Neural cell (in vitro differentiated cells): ENCODE results near the gene SCP2. TPM values are rescaled to one million over a fixed set of nuclear protein-coding genes. Genes with fewer than 3 reads are reported as not detected.
"Not testable (repeated sequence)": the region's sequence is repeated elsewhere in the genome, so short reads cannot be mapped to it uniquely, and the experiment has no call there.

Source experiments
- H2AFZ ChIP-seq: fragments of 200-600, 300-800 bp; sonication (generic), shearing (Covaris generic); 2 replicates; pipeline ENCODE4 v1.6.0; 2014; ENCODE audit warnings: low read depth, mild to moderate bottlenecking, antibody characterized with exemption, low read length, moderate library complexity
- H3F3A ChIP-seq: fragments of 200-600 bp; shearing (Covaris generic); 2 replicates; pipeline ENCODE4 v1.6.1; 2016; ENCODE audit warnings: mild to moderate bottlenecking, moderate library complexity, mixed read lengths, antibody characterized with exemption, low read length; ENCODE audit not compliant: insufficient read depth, poor library complexity, severe bottlenecking
- H3K27ac ChIP-seq: fragments of 200-600, 300-800 bp; sonication (generic), shearing (Covaris generic); 2 replicates; pipeline ENCODE4 v1.5.1; 2014; ENCODE audit warnings: mild to moderate bottlenecking, low read length, moderate library complexity
- H3K27me3 ChIP-seq: fragments of 300-800, 200-600 bp; sonication (generic), shearing (Covaris generic); 2 replicates; pipeline ENCODE4 v1.6.0; 2014; ENCODE audit warnings: mild to moderate bottlenecking, low read depth, low read length, moderate library complexity; ENCODE audit not compliant: insufficient read depth
- H3K36me3 ChIP-seq: fragments of 300-800, 200-600 bp; sonication (generic), shearing (Covaris generic); 2 replicates; pipeline ENCODE4 v1.5.1; 2014; ENCODE audit warnings: mild to moderate bottlenecking, antibody characterized with exemption, low read length, moderate library complexity; ENCODE audit not compliant: insufficient read depth
- H3K4me2 ChIP-seq: fragments of 300-800, 200-600 bp; sonication (generic), shearing (Covaris generic); 2 replicates; pipeline ENCODE4 v1.6.0; 2014; ENCODE audit warnings: mild to moderate bottlenecking, low read length
- H3K4me3 ChIP-seq: fragments of 300-800, 200-600 bp; sonication (generic), shearing (Covaris generic); 2 replicates; pipeline ENCODE4 v1.5.1; 2014; ENCODE audit warnings: mild to moderate bottlenecking, low read length, moderate library complexity
- H3K79me2 ChIP-seq: fragments of 200-600 bp; shearing (Covaris generic); replicated peaks from 2 replicates; pipeline ENCODE4 v1.6.0; 2014; ENCODE audit warnings: mild to moderate bottlenecking, low read length, moderate library complexity; ENCODE audit not compliant: insufficient read depth
- H3K9ac ChIP-seq: fragments of 300-800, 200-600 bp; sonication (generic), shearing (Covaris generic); 2 replicates; pipeline ENCODE4 v1.6.1; 2016; ENCODE audit warnings: mild to moderate bottlenecking, low read length, mixed read lengths
- H3K9me2 ChIP-seq: fragments of 200-600 bp; shearing (Covaris generic); 2 replicates; pipeline ENCODE4 v1.6.1; 2016; ENCODE audit warnings: mild to moderate bottlenecking, low read length, mixed read lengths; ENCODE audit not compliant: insufficient read depth
- H3K9me3 ChIP-seq: fragments of 200-600, 300-800 bp; sonication (generic), shearing (Covaris generic); 2 replicates; pipeline ENCODE4 v1.6.1; 2016; ENCODE audit warnings: mild to moderate bottlenecking, mixed run types, low read length, moderate library complexity, mixed read lengths
- H4K20me1 ChIP-seq: fragments of 200-600 bp; shearing (Covaris generic); 2 replicates; pipeline ENCODE4 v1.6.1; 2016; ENCODE audit warnings: mild to moderate bottlenecking, mixed run types; ENCODE audit not compliant: insufficient read depth
- EP300 ChIP-seq: fragments of 450-650 bp; conservative IDR thresholded peaks from 2 replicates; pipeline ENCODE4 v1.6.1; 2014; ENCODE audit warnings: antibody characterized with exemption, mild to moderate bottlenecking, moderate library complexity; ENCODE audit not compliant: poor library complexity, severe bottlenecking
- EZH2 ChIP-seq: fragments of 200-600, 300-800 bp; shearing (Covaris generic), sonication (generic); IDR thresholded peaks from 2 replicates; pipeline ENCODE4 v1.6.1; 2014; ENCODE audit warnings: antibody characterized with exemption, low read length, borderline replicate concordance, mild to moderate bottlenecking; ENCODE audit not compliant: insufficient read depth, poor library complexity, severe bottlenecking
- MXI1 ChIP-seq: fragments of 450-650 bp; conservative IDR thresholded peaks from 2 replicates; pipeline ENCODE4 v1.6.1; 2014; ENCODE audit warnings: antibody characterized with exemption, mild to moderate bottlenecking; ENCODE audit not compliant: poor library complexity, severe bottlenecking
- POLR2AphosphoS5 ChIP-seq: IDR thresholded peaks from 2 replicates; pipeline ENCODE4 v1.6.1; 2012
- RAD21 ChIP-seq: fragments of 450-650 bp; conservative IDR thresholded peaks from 2 replicates; pipeline ENCODE4 v1.6.1; 2014; ENCODE audit warnings: antibody characterized with exemption, mild to moderate bottlenecking, moderate library complexity
- SMC3 ChIP-seq: fragments of 450-650 bp; conservative IDR thresholded peaks from 2 replicates; pipeline ENCODE4 v1.6.1; 2014; ENCODE audit warnings: antibody characterized with exemption, mild to moderate bottlenecking, moderate library complexity; ENCODE audit not compliant: poor library complexity
- TAF1 ChIP-seq: IDR thresholded peaks from 2 replicates; pipeline ENCODE4 v1.6.1; 2012; ENCODE audit warnings: low read depth
- polyA plus RNA-seq: library from polyadenylated mRNA; depleted of rRNA; stranded (reverse); fragments of >200 nt; gene quantifications from 2 replicates; pipeline ENCODE4 v1.2.3, GENCODE V29; 2014
- TF ChIP-seq, protein P1 (sequence below): fragments of 450-650 bp; IDR thresholded peaks from 2 replicates; pipeline ENCODE4 v1.5.1; 2014; ENCODE audit warnings: antibody characterized with exemption, mild to moderate bottlenecking, moderate library complexity; ENCODE audit not compliant: poor library complexity, severe bottlenecking
- TF ChIP-seq, protein P2 (sequence below): IDR thresholded peaks from 2 replicates; pipeline ENCODE4 v1.6.1; 2012; ENCODE audit warnings: borderline replicate concordance

SCP2 gene
- polyA plus RNA-seq, 1 donor from 2014 or later, result 182 TPM

DNA sequence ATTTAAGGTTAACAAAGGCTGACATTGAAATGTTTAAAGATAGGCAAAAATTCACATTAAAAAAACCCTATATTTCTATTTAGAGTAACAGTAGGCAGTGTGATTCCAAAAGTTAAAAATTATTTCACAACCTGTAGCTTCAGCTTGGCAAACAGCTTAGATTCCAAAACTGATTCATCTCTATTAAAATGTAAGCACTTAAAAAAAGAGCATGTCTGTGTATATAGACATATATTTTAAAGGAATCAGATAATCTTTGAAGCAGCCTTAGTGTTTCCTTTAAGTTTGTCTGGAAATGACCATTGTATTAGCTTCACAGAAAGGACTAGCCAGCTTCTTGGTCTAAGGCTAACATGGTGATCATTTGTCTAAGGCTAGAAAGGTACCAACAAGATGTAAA, 65.7 kb downstream of the SCP2 start:
- H4K20me1 ChIP-seq, H3K36me3 ChIP-seq, H3K27me3 ChIP-seq, H3K79me2 ChIP-seq, H2AFZ ChIP-seq, H3K4me3 ChIP-seq, H3K9ac ChIP-seq, H3K9me2 ChIP-seq, H3F3A ChIP-seq, H3K9me3 ChIP-seq, H3K4me2 ChIP-seq, H3K27ac ChIP-seq: not testable (repeated sequence)

DNA sequence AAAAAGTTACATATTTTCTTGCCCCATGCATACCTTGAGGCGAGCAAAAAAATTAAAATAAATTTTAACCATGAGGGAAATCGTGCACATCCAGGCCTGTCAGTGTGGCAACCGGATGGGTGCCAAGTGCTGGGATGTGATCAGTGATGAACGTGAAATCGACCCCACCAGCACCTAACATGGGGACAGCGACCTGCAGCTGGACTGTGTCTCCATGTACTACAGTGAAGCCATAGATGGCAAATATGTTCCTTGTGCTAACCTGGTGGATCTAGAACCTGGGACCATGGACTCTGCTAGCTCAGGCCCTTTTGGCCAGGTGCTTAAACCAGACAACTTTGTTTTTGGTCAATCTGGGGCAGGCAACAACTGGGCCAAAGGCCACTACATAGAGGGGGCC, 67.6 kb downstream of the SCP2 start:
- Histone ChIP-seq H3K9ac (no peak overlapping the region), H4K20me1 (no peaks in the 10 kb centered on the region), H3K79me2 (no peaks in the 10 kb centered on the region), H3F3A (no peaks in the 10 kb centered on the region), H3K27ac (no peak overlapping the region), H3K4me3 (no peak overlapping the region), H3K4me2 (no peak overlapping the region), H3K9me3 (no peaks in the 10 kb centered on the region), H3K9me2 (no peaks in the 10 kb centered on the region), H2AFZ (no peak overlapping the region), H3K36me3 (no peaks in the 10 kb centered on the region), H3K27me3 (no peaks in the 10 kb centered on the region)
- TF ChIP-seq POLR2AphosphoS5, result no peak
- no peak for TF ChIP-seq EP300
- TF ChIP-seq, protein P1, sequence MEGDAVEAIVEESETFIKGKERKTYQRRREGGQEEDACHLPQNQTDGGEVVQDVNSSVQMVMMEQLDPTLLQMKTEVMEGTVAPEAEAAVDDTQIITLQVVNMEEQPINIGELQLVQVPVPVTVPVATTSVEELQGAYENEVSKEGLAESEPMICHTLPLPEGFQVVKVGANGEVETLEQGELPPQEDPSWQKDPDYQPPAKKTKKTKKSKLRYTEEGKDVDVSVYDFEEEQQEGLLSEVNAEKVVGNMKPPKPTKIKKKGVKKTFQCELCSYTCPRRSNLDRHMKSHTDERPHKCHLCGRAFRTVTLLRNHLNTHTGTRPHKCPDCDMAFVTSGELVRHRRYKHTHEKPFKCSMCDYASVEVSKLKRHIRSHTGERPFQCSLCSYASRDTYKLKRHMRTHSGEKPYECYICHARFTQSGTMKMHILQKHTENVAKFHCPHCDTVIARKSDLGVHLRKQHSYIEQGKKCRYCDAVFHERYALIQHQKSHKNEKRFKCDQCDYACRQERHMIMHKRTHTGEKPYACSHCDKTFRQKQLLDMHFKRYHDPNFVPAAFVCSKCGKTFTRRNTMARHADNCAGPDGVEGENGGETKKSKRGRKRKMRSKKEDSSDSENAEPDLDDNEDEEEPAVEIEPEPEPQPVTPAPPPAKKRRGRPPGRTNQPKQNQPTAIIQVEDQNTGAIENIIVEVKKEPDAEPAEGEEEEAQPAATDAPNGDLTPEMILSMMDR, result no peak
- TF ChIP-seq RAD21, result no peak
- no peak for TF ChIP-seq TAF1
- TF ChIP-seq, protein P2, sequence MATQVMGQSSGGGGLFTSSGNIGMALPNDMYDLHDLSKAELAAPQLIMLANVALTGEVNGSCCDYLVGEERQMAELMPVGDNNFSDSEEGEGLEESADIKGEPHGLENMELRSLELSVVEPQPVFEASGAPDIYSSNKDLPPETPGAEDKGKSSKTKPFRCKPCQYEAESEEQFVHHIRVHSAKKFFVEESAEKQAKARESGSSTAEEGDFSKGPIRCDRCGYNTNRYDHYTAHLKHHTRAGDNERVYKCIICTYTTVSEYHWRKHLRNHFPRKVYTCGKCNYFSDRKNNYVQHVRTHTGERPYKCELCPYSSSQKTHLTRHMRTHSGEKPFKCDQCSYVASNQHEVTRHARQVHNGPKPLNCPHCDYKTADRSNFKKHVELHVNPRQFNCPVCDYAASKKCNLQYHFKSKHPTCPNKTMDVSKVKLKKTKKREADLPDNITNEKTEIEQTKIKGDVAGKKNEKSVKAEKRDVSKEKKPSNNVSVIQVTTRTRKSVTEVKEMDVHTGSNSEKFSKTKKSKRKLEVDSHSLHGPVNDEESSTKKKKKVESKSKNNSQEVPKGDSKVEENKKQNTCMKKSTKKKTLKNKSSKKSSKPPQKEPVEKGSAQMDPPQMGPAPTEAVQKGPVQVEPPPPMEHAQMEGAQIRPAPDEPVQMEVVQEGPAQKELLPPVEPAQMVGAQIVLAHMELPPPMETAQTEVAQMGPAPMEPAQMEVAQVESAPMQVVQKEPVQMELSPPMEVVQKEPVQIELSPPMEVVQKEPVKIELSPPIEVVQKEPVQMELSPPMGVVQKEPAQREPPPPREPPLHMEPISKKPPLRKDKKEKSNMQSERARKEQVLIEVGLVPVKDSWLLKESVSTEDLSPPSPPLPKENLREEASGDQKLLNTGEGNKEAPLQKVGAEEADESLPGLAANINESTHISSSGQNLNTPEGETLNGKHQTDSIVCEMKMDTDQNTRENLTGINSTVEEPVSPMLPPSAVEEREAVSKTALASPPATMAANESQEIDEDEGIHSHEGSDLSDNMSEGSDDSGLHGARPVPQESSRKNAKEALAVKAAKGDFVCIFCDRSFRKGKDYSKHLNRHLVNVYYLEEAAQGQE, result no peak
- no peak for TF ChIP-seq EZH2
- no peak for TF ChIP-seq SMC3
- TF ChIP-seq MXI1, result no peak

DNA sequence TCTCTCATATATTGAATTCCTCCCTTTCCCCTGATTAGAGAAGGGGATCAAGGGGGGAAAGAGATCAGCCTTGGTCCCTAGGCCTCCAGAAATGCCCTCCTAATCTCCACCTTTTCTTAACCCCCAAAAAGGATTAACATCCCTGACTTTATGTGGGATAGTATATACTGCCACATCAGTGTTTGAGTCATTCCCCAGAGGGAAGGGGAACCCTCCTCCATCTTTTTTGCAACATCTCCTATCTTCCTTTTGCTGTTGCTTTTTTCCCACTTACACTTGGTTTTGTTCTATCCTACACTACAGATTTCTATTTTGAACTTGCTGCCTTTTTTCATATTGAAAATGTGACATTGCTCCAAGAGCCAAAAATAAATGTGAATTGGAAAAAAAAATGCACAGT, 69.6 kb downstream of the SCP2 start:
- no peaks in the 10 kb centered on the region for H3K9me2 ChIP-seq
- TF ChIP-seq RAD21 (no peak), TAF1 (no peak), MXI1 (no peak), EP300 (no peak), POLR2AphosphoS5 (no peak), SMC3 (no peak), EZH2 (no peak)
- TF ChIP-seq, protein P1, result no peak
- TF ChIP-seq, protein P2, result no peak

More for the DNA sequence above, 69.6 kb downstream of the SCP2 start:
- no peaks in the 10 kb centered on the region for H3K79me2 ChIP-seq
- no peak overlapping the region for H2AFZ ChIP-seq
- no peaks in the 10 kb centered on the region for H4K20me1 ChIP-seq
- H3K9me3 ChIP-seq, result no peaks in the 10 kb centered on the region
- no peak overlapping the region for H3K4me3 ChIP-seq
- H3K36me3 ChIP-seq, result no peaks in the 10 kb centered on the region
- H3K27me3 ChIP-seq, result no peaks in the 10 kb centered on the region
- no peak overlapping the region for H3K9ac ChIP-seq
- H3F3A ChIP-seq, result no peaks in the 10 kb centered on the region
- H3K27ac ChIP-seq, result no peak overlapping the region
- no peak overlapping the region for H3K4me2 ChIP-seq
